ENCODE results near the gene WWOX. TPM values are rescaled to one million over a fixed set of nuclear protein-coding genes. Genes with fewer than 3 reads are reported as not detected.

The WWOX gene
- total RNA-seq, 1 experiment from 2014 or later, result 79.9 TPM

- no peak for TF ChIP-seq EZH2 (IDR thresholded peaks at IDR 0.05; ENCODE audit: borderline replicate concordance, low read depth, low read length, poor library complexity, severe bottlenecking)
- TF ChIP-seq, protein P1, sequence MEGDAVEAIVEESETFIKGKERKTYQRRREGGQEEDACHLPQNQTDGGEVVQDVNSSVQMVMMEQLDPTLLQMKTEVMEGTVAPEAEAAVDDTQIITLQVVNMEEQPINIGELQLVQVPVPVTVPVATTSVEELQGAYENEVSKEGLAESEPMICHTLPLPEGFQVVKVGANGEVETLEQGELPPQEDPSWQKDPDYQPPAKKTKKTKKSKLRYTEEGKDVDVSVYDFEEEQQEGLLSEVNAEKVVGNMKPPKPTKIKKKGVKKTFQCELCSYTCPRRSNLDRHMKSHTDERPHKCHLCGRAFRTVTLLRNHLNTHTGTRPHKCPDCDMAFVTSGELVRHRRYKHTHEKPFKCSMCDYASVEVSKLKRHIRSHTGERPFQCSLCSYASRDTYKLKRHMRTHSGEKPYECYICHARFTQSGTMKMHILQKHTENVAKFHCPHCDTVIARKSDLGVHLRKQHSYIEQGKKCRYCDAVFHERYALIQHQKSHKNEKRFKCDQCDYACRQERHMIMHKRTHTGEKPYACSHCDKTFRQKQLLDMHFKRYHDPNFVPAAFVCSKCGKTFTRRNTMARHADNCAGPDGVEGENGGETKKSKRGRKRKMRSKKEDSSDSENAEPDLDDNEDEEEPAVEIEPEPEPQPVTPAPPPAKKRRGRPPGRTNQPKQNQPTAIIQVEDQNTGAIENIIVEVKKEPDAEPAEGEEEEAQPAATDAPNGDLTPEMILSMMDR (conservative IDR thresholded peaks at IDR 0.05; ENCODE audit: low read depth, low read length), result no peak
- H3K27me3 ChIP-seq (replicated peaks; ENCODE audit: insufficient read depth, low read depth, low read length, poor library complexity), result no peaks in the 10 kb centered on the region
- intact Hi-C loops (cut with micrococcal nuclease; ENCODE audit: unreplicated experiment), result no loop called here
- CTCF ChIA-PET, result no interaction called here
- DNase-seq (ENCODE audit: low spot score), result no peak
- POLR2A ChIA-PET (ENCODE audit: low non-redundant PET), result no interaction called here
- BruUV-seq (replicated peaks), result no TSS peak
- peaks cover 4% of the 10 kb centered on the region for H3K36me3 ChIP-seq (ENCODE audit: insufficient read depth, low read length, poor library complexity, severe bottlenecking)
- H3K27ac ChIP-seq (ENCODE audit: low read depth, low read length, poor library complexity, severe bottlenecking), result no peak overlapping the region
- H3K4me3 ChIP-seq (ENCODE audit: low read depth, low read length, poor library complexity, severe bottlenecking), result no peak overlapping the region
- H3K9me3 ChIP-seq (ENCODE audit: low read depth, low read length, poor library complexity, severe bottlenecking), result peaks cover 7% of the 10 kb centered on the region
- H3K4me1 ChIP-seq (ENCODE audit: insufficient read depth, low read length, poor library complexity, severe bottlenecking), result no peaks in the 10 kb centered on the region
Measured at GRCh38 chr16:78435260-78435659, 335.8 kb downstream of the WWOX start.

DNA sequence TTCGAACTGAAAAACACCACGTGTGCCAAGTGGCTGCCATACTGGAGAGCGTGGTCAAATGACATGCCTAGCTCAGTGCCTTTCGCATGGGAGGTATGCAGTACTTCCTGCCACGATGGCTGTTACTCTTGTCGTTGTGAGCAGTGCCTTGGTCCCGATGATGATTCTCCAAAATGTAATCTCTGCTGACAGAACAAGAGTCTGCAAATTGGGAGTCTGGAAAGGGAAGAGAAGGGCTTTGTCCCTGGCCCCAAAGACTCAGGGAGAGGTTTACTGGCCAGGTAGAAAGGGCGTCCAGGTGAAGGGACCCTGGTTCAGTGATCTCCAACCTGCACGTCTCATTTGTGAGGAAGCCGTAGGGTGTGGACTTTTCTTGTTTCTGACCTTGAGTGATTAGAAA lies 336.6 kb downstream of the WWOX start:
- H3K27me3 ChIP-seq (replicated peaks; ENCODE audit: insufficient read depth, low read depth, low read length, poor library complexity), result no peaks in the 10 kb centered on the region
- intact Hi-C loops (cut with micrococcal nuclease; ENCODE audit: unreplicated experiment), result no loop called here
- no TSS peak for BruUV-seq (replicated peaks)
- no peak for DNase-seq (ENCODE audit: low spot score)
- H3K9me3 ChIP-seq (ENCODE audit: low read depth, low read length, poor library complexity, severe bottlenecking), result peaks cover 7% of the 10 kb centered on the region
- no peaks in the 10 kb centered on the region for H3K4me1 ChIP-seq (ENCODE audit: insufficient read depth, low read length, poor library complexity, severe bottlenecking)
- TF ChIP-seq EZH2 (IDR thresholded peaks at IDR 0.05; ENCODE audit: borderline replicate concordance, low read depth, low read length, poor library complexity, severe bottlenecking), result no peak
- ChIA-PET CTCF (no interaction called here), POLR2A (ENCODE audit: low non-redundant PET) (no interaction called here)
- peaks cover 4% of the 10 kb centered on the region for H3K36me3 ChIP-seq (ENCODE audit: insufficient read depth, low read length, poor library complexity, severe bottlenecking)
- no peak overlapping the region for H3K27ac ChIP-seq (ENCODE audit: low read depth, low read length, poor library complexity, severe bottlenecking)
- no peak overlapping the region for H3K4me3 ChIP-seq (ENCODE audit: low read depth, low read length, poor library complexity, severe bottlenecking)

- intact Hi-C loops (cut with micrococcal nuclease; ENCODE audit: unreplicated experiment), result no loop called here
- Histone ChIP-seq H3K27me3 (replicated peaks; ENCODE audit: insufficient read depth, low read depth, low read length, poor library complexity) (no peaks in the 10 kb centered on the region), H3K27ac (ENCODE audit: low read depth, low read length, poor library complexity, severe bottlenecking) (no peak overlapping the region), H3K9me3 (ENCODE audit: low read depth, low read length, poor library complexity, severe bottlenecking) (peaks cover 7% of the 10 kb centered on the region), H3K36me3 (ENCODE audit: insufficient read depth, low read length, poor library complexity, severe bottlenecking) (peaks cover 4% of the 10 kb centered on the region), H3K4me1 (ENCODE audit: insufficient read depth, low read length, poor library complexity, severe bottlenecking) (no peaks in the 10 kb centered on the region), H3K4me3 (ENCODE audit: low read depth, low read length, poor library complexity, severe bottlenecking) (no peak overlapping the region)
- POLR2A ChIA-PET (ENCODE audit: low non-redundant PET), result no interaction called here
- CTCF ChIA-PET, result no interaction called here
- TF ChIP-seq EZH2 (IDR thresholded peaks at IDR 0.05; ENCODE audit: borderline replicate concordance, low read depth, low read length, poor library complexity, severe bottlenecking), result no peak
- TF ChIP-seq, protein P1 (conservative IDR thresholded peaks at IDR 0.05; ENCODE audit: low read depth, low read length), result no peak
- DNase-seq (ENCODE audit: low spot score), result no peak
- BruUV-seq (replicated peaks), result no TSS peak
Measured at GRCh38 chr16:78436846-78437245, 337.4 kb downstream of the WWOX start.

DNA sequence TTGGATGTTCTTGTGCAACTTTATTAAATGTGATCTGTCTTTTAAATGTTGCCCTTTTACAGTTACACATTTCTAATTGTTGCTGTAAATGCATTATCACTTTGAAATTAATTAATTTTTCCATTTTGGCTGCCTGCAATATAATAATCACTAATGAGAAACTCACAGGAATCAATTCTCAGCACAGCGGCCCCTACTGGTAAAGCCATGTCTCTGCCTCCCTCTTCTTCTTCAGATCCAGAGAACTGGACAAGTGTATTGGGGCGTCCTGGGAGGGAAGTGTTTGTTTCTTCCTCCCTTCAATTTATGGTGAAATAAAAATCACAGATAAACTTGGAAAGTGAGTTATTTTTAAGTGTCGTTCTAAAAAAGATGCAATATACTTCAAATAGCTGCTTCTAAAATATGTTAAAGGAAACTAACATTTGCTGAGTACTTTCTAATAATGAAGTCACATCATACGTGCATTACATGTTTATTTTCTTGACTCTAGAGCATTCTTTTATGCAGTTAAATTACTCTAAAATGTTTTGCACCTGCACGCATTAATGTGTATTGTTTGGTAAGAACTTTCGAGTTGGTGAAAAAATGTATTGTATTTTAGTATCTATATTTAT lies 338.0 kb downstream of the WWOX start:
- no peak overlapping the region for H3K4me3 ChIP-seq (ENCODE audit: low read depth, low read length, poor library complexity, severe bottlenecking)
- POLR2A ChIA-PET (ENCODE audit: low non-redundant PET), result no interaction called here
- H3K27ac ChIP-seq (ENCODE audit: low read depth, low read length, poor library complexity, severe bottlenecking), result no peak overlapping the region
- TF ChIP-seq, protein P1 (conservative IDR thresholded peaks at IDR 0.05; ENCODE audit: low read depth, low read length), result peak; percentile 85
- TF ChIP-seq EZH2 (IDR thresholded peaks at IDR 0.05; ENCODE audit: borderline replicate concordance, low read depth, low read length, poor library complexity, severe bottlenecking), result no peak
- peaks cover 3% of the 10 kb centered on the region for H3K36me3 ChIP-seq (ENCODE audit: insufficient read depth, low read length, poor library complexity, severe bottlenecking)
- no TSS peak for BruUV-seq (replicated peaks)
- intact Hi-C loops (cut with micrococcal nuclease; ENCODE audit: unreplicated experiment), result no loop called here
- CTCF ChIA-PET, result no interaction called here
- peak; percentile 26 for DNase-seq (ENCODE audit: low spot score)
- peaks cover 5% of the 10 kb centered on the region for H3K9me3 ChIP-seq (ENCODE audit: low read depth, low read length, poor library complexity, severe bottlenecking)
- H3K4me1 ChIP-seq (ENCODE audit: insufficient read depth, low read length, poor library complexity, severe bottlenecking), result no peaks in the 10 kb centered on the region
- no peaks in the 10 kb centered on the region for H3K27me3 ChIP-seq (replicated peaks; ENCODE audit: insufficient read depth, low read depth, low read length, poor library complexity)

Data from A673 (cell line).